ENCODE measurements around the gene MTFR1L. TPM values are rescaled to one million over a fixed set of nuclear protein-coding genes. Genes with fewer than 3 reads are reported as not detected.

Gene MTFR1L
- total RNA-seq (2014; rRNA removed; shearing (Covaris generic)): 26.2 and 27.2 TPM in 2 replicates
- polyA plus RNA-seq (2014; cell fraction: nucleus; rRNA removed): 33.4 and 39.4 TPM in 2 replicates

GRCh38 chr1:25819491-25820246 is at the start of gene MTFR1L:
MTFR1L (plus strand) TSS chr1:25819954; CDS start chr1:25823105, 3,151 bp downstream.
- DNase-seq (ENCODE audit: extremely low read depth, low read depth): peak; percentile 53

- no peak for DNase-seq (ENCODE audit: extremely low read depth, low read depth)
Observed at GRCh38 chr1:25770541-25771220, 49.1 kb upstream of the MTFR1L start.

GRCh38 chr1:25771221-25772114 is 48.3 kb upstream of the MTFR1L start:
- DNase-seq (ENCODE audit: extremely low read depth, low read depth): no peak

GRCh38 chr1:25772164-25772563 is 47.6 kb upstream of the MTFR1L start:
- no peak for DNase-seq (ENCODE audit: extremely low read depth, low read depth)

GRCh38 chr1:25772692-25773245 is 47.0 kb upstream of the MTFR1L start:
- no peak for DNase-seq (ENCODE audit: extremely low read depth, low read depth)

- DNase-seq (ENCODE audit: extremely low read depth, low read depth): no peak
Observed at GRCh38 chr1:25773441-25774125, 46.2 kb upstream of the MTFR1L start.

GRCh38 chr1:25774206-25774803 is 45.4 kb upstream of the MTFR1L start:
- no peak for DNase-seq (ENCODE audit: extremely low read depth, low read depth)

GRCh38 chr1:25774921-25775771 is 44.6 kb upstream of the MTFR1L start:
- DNase-seq (ENCODE audit: extremely low read depth, low read depth): no peak

GRCh38 chr1:25779388-25779787 is 40.4 kb upstream of the MTFR1L start:
- DNase-seq (ENCODE audit: extremely low read depth, low read depth): no peak

GRCh38 chr1:25779894-25780293 is 39.9 kb upstream of the MTFR1L start:
- DNase-seq (ENCODE audit: extremely low read depth, low read depth): no peak

GRCh38 chr1:25780318-25781129 is 39.2 kb upstream of the MTFR1L start:
- DNase-seq (ENCODE audit: extremely low read depth, low read depth): no peak

GRCh38 chr1:25781130-25781433 is 38.7 kb upstream of the MTFR1L start:
- DNase-seq (ENCODE audit: extremely low read depth, low read depth): no peak

GRCh38 chr1:25782608-25783201 is 37.0 kb upstream of the MTFR1L start:
- no peak for DNase-seq (ENCODE audit: extremely low read depth, low read depth)

- DNase-seq (ENCODE audit: extremely low read depth, low read depth): no peak
Observed at GRCh38 chr1:25784575-25785051, 35.1 kb upstream of the MTFR1L start.

GRCh38 chr1:25785333-25786067 is 34.3 kb upstream of the MTFR1L start:
- no peak for DNase-seq (ENCODE audit: extremely low read depth, low read depth)

- DNase-seq (ENCODE audit: extremely low read depth, low read depth): no peak
Observed at GRCh38 chr1:25786887-25787759, 32.6 kb upstream of the MTFR1L start.

Data from NCI-H460 (cell line).